Measurements from ENCODE around the gene SLC12A3.
"Not testable (repeated sequence)": the region's sequence is repeated elsewhere in the genome, so short reads cannot be mapped to it uniquely, and the experiment has no call there.

SLC12A3 gene

DNA sequence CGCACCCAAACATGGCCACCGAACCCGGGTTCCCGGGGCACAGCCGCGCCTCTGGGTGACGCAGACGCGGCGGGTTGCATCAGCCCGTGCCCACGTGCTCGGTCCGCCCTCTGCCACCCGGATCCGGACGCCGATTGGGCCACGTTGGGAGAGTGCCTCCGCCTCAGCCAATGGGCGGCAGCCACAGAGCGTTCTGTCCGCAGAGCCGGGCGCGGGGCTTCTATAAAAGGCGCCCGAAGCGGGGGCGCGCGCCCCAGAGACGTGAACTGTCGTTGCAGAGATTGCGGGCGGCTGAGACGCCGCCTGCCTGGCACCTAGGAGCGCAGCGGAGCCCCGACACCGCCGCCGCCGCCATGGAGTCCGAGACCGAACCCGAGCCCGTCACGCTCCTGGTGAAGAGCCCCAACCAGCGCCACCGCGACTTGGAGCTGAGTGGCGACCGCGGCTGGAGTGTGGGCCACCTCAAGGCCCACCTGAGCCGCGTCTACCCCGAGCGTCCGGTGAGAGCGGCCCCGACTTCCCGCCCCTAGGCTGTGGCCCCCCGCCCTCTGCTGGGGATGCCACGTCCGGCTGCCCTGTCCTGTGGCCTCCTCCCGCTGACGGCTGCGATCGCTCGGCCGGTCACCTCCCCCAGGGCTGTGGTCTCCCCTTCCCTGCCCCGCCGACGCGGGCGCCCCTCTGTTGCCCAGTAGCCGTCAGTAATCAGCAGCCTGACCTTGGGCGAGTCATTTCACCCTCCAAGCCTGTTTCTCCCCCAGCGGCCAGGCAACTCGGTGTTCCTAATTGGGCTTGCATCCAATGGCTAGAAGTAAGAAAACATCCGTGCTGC, 67.1 kb downstream of the SLC12A3 start, which contains the start of gene HERPUD1:
TSS of gene HERPUD1 (plus strand) at position 251 of the 829 bp plus-strand sequence. CDS start at position 354, 103 bp downstream.
- peaks cover 66% of the 10 kb centered on the region for H3F3A ChIP-seq (ENCODE audit: insufficient read depth)
- peaks cover 34% of the 10 kb centered on the region for H4K20me1 ChIP-seq (ENCODE audit: low read depth, low read length)
- no peaks in the 10 kb centered on the region for H3K9me2 ChIP-seq (replicated peaks; ENCODE audit: insufficient read depth, low read length)
- H3K27ac ChIP-seq (ENCODE audit: low read depth, low read length), result peak within 1 kb of the TSS; percentile 96
- TF ChIP-seq, protein P1, sequence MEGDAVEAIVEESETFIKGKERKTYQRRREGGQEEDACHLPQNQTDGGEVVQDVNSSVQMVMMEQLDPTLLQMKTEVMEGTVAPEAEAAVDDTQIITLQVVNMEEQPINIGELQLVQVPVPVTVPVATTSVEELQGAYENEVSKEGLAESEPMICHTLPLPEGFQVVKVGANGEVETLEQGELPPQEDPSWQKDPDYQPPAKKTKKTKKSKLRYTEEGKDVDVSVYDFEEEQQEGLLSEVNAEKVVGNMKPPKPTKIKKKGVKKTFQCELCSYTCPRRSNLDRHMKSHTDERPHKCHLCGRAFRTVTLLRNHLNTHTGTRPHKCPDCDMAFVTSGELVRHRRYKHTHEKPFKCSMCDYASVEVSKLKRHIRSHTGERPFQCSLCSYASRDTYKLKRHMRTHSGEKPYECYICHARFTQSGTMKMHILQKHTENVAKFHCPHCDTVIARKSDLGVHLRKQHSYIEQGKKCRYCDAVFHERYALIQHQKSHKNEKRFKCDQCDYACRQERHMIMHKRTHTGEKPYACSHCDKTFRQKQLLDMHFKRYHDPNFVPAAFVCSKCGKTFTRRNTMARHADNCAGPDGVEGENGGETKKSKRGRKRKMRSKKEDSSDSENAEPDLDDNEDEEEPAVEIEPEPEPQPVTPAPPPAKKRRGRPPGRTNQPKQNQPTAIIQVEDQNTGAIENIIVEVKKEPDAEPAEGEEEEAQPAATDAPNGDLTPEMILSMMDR (IDR thresholded peaks at IDR 0.05; ENCODE audit: insufficient read depth, low read length, poor library complexity, severe bottlenecking), result no peak
- TF ChIP-seq EZH2phosphoT487 (conservative IDR thresholded peaks at IDR 0.05; ENCODE audit: low read length), result no peak
- H3K9ac ChIP-seq (ENCODE audit: low read length), result peak within 1 kb of the TSS; percentile 96
- peak within 1 kb of the TSS; percentile 98 for H3K4me2 ChIP-seq (ENCODE audit: low read depth, low read length, poor library complexity, severe bottlenecking)
- H2AFZ ChIP-seq (ENCODE audit: low read depth, low read length, severe bottlenecking), result no peak within 1 kb of the TSS
- no peaks in the 10 kb centered on the region for H3K9me3 ChIP-seq (ENCODE audit: insufficient read depth, low read length)
- H3K27me3 ChIP-seq (ENCODE audit: low read length), result no peaks in the 10 kb centered on the region
- H3K79me2 ChIP-seq (ENCODE audit: insufficient read depth, low read length), result peaks cover 50% of the 10 kb centered on the region
- peaks cover 38% of the 10 kb centered on the region for H3K36me3 ChIP-seq (ENCODE audit: low read length)
- peak within 1 kb of the TSS; percentile 90 for H3K4me3 ChIP-seq (ENCODE audit: insufficient read depth, low read length, poor library complexity, severe bottlenecking)

DNA sequence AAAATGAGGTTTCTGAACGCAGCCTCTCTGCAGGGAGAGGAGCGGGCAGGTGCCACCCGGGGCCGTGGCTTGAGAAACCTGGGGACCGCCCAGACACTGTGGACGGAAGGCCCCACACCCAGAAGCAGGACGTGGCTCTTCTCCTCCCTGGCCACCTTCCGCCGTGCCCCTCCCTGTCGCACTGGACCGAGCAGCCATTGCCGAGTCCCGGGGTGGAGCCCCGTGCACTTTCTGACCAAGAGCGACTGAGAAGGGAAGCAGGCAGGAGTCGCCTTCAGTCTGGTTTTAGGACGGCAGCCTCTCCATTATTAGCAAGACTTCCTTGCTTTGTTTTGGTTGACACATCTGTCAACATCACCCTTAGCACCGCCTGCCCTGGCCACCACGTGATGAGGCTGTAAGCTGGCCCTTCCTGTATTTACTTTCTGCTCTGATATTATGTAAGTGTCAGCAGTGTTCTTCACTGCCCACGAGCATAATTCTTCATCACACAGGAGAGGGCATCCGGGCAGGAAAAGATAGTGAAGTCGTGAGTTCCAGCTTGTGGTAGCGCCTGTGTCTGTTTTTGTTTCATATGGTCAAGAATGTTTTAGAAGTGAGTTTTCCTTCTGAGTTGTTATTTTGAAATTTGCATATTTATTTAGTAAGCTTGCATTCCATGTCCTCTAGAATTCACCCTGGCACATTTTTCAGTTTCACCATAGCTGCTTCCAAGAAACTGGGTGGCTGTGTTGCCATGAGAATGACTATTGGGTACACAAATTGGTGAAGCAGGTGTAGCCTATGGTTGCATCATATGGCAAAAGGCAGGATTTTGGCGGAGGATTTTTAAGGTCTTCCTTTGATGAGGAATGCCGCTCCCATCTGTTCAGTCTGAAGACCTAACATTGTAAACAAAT, 68.0 kb downstream of the SLC12A3 start:
- H3F3A ChIP-seq (ENCODE audit: insufficient read depth), result peaks cover 69% of the 10 kb centered on the region

DNA sequence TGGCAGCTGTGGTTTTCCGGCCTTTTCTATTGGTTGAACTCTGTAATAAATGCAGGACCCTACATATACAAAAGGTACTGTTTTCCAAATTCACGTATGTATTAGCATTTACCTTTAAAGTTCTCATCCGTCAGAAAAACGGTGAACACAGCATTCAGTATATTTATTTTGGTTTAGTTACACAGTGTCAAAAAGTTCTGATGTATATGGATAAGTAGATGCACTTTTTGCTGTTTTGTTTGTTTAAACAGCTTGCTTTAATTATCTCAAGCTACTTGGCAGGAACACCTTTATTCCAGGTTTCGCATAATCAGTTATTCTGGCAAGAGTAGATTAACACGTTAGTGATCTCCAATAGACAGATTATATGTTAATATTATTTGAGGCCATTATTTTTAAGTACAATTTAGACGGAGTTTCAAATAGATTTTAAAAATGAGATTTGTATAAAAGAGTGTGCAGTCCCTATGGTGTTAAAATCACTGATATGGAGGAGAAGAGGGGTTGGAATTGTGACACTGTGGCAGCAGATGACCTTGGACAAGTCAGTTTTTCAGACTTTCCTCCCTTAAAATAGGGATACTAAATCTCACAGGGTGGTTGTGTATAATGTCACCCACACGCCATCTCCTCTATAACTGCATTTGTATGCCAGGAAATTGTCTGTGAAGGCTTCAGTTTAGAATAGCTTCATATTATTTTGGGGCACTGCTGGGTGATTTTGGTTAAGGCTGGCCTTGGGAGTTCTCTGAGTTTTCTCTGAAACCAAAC, 69.0 kb downstream of the SLC12A3 start:
- Histone ChIP-seq H3K27ac (ENCODE audit: low read depth, low read length) (peak overlapping the region; percentile 96), H3K27me3 (ENCODE audit: low read length) (no peaks in the 10 kb centered on the region), H3F3A (ENCODE audit: insufficient read depth) (peaks cover 71% of the 10 kb centered on the region), H3K9me2 (replicated peaks; ENCODE audit: insufficient read depth, low read length) (no peaks in the 10 kb centered on the region), H3K79me2 (ENCODE audit: insufficient read depth, low read length) (peaks cover 66% of the 10 kb centered on the region), H2AFZ (ENCODE audit: low read depth, low read length, severe bottlenecking) (no peak overlapping the region), H3K9me3 (ENCODE audit: insufficient read depth, low read length) (no peaks in the 10 kb centered on the region), H3K4me2 (ENCODE audit: low read depth, low read length, poor library complexity, severe bottlenecking) (peak overlapping the region; percentile 98), H4K20me1 (ENCODE audit: low read depth, low read length) (peaks cover 40% of the 10 kb centered on the region), H3K9ac (ENCODE audit: low read length) (peak overlapping the region; percentile 96), H3K36me3 (ENCODE audit: low read length) (peaks cover 49% of the 10 kb centered on the region), H3K4me3 (ENCODE audit: insufficient read depth, low read length, poor library complexity, severe bottlenecking) (peak overlapping the region; percentile 90)
- TF ChIP-seq EZH2phosphoT487 (conservative IDR thresholded peaks at IDR 0.05; ENCODE audit: low read length), result no peak
- TF ChIP-seq, protein P1 (IDR thresholded peaks at IDR 0.05; ENCODE audit: insufficient read depth, low read length, poor library complexity, severe bottlenecking), result no peak

More for the DNA sequence above, 68.0 kb downstream of the SLC12A3 start:
- Histone ChIP-seq H4K20me1 (ENCODE audit: low read depth, low read length) (peaks cover 40% of the 10 kb centered on the region), H3K27me3 (ENCODE audit: low read length) (no peaks in the 10 kb centered on the region), H3K36me3 (ENCODE audit: low read length) (peaks cover 46% of the 10 kb centered on the region), H3K4me2 (ENCODE audit: low read depth, low read length, poor library complexity, severe bottlenecking) (peak overlapping the region; percentile 98), H3K9me2 (replicated peaks; ENCODE audit: insufficient read depth, low read length) (no peaks in the 10 kb centered on the region), H3K27ac (ENCODE audit: low read depth, low read length) (peak overlapping the region; percentile 96), H2AFZ (ENCODE audit: low read depth, low read length, severe bottlenecking) (no peak overlapping the region), H3K9me3 (ENCODE audit: insufficient read depth, low read length) (no peaks in the 10 kb centered on the region), H3K79me2 (ENCODE audit: insufficient read depth, low read length) (peaks cover 59% of the 10 kb centered on the region), H3K9ac (ENCODE audit: low read length) (peak overlapping the region; percentile 96), H3K4me3 (ENCODE audit: insufficient read depth, low read length, poor library complexity, severe bottlenecking) (peak overlapping the region; percentile 90)
- TF ChIP-seq, protein P1 (IDR thresholded peaks at IDR 0.05; ENCODE audit: insufficient read depth, low read length, poor library complexity, severe bottlenecking), result no peak
- no peak for TF ChIP-seq EZH2phosphoT487 (conservative IDR thresholded peaks at IDR 0.05; ENCODE audit: low read length)

DNA sequence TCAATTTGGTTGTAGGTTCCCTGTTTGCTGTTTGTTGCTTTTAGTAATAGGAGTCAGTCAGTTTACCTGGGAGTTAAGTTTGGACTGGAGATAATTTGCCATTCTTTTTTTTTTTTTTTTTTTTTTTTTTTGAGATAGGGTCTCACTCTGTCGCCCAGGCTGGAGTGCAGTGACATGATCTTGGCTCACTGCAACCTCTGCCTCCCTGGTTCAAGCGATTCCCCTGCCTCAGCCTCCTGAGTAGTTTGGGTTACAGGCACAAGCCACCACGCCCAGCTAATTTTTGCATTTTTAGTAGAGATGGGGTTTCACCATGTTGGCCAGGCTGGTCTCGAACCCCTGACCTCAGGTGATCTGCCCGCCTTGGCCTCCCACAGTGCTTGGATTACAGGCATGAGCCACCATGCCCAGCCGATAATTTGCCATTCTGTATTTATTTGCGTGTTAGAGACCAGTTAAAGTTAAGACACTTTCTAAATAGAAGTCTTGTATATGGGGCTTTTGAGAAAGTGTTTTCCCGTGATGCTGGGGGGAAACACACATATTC, 69.7 kb downstream of the SLC12A3 start:
- Histone ChIP-seq H3K4me2 (ENCODE audit: low read depth, low read length, poor library complexity, severe bottlenecking) (peak overlapping the region; percentile 98), H4K20me1 (ENCODE audit: low read depth, low read length) (peaks cover 40% of the 10 kb centered on the region), H3K36me3 (ENCODE audit: low read length) (peaks cover 55% of the 10 kb centered on the region), H3K9ac (ENCODE audit: low read length) (peak overlapping the region; percentile 96), H3K4me3 (ENCODE audit: insufficient read depth, low read length, poor library complexity, severe bottlenecking) (peak overlapping the region; percentile 90), H3K79me2 (ENCODE audit: insufficient read depth, low read length) (peaks cover 70% of the 10 kb centered on the region), H3K27ac (ENCODE audit: low read depth, low read length) (peak overlapping the region; percentile 96), H3F3A (ENCODE audit: insufficient read depth) (peaks cover 72% of the 10 kb centered on the region)
- not testable (repeated sequence) for H2AFZ ChIP-seq (ENCODE audit: low read depth, low read length, severe bottlenecking); H3K9me2 ChIP-seq (replicated peaks; ENCODE audit: insufficient read depth, low read length); H3K9me3 ChIP-seq (ENCODE audit: insufficient read depth, low read length); H3K27me3 ChIP-seq (ENCODE audit: low read length)

Data from SU-DHL-6 (cell line).